ENCODE results near the gene TMA7B. TPM values are rescaled to one million over a fixed set of nuclear protein-coding genes. Genes with fewer than 3 reads are reported as not detected.

The TMA7B gene
- total RNA-seq, 1 donor = not detected

DNA sequence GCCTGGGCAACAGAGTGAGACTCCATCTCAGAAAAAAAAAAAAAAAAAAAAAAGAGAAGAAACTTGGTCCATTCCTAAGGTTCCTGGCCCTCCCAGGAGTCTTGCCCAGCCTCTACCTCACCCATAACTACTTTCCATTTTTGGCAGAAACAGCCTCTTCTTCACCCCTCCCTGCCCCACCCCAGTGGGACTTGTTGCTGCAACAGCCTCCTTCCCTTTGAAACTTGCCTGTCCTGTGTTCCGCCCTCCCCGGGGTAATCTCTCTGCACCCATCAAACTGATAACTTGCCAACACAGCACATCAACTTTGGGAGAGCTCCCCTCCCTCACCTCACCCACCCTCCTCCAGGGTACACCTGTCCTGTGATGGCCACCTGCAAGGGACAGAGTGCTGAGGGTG is 24.5 kb downstream of the TMA7B start:
- H3K27me3 ChIP-seq (ENCODE audit: insufficient read depth, low read length) = peaks cover 8% of the 10 kb centered on the region

DNA sequence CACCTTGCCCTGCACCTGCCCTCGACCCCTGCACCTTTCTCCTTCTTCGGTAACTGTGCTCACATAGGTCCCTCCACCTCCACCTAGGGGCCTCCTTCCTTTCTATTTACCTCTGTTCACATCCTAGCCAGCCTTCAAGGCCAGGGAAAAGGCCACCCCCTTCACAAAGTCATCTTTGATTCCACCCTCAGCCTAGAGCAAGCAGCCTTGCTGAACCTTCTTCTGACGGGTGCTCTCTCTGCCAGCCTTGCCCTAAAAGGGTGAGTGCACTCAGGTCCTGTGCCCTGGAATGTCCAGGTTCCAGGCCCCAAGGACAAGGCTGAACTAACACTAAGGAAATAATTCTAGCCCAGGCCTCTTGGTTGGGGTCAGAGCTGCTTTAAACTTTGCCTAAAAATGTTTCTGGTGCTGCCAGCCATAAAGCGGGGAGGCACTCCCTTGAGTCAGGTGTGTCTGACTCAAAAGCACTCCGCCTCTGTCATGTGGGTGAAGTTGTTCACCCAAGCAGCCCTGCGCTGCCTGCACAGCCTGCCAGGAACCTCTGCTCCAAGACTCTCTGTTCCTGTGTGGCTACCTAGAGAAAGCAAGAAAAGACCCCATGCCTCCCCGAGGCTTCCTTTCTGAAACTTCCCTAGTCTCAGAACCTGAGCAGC is 25.3 kb downstream of the TMA7B start:
- no peaks in the 10 kb centered on the region for H4K20me1 ChIP-seq (ENCODE audit: insufficient read depth, low read length)
- H3K36me3 ChIP-seq (ENCODE audit: insufficient read depth, low read length) = no peaks in the 10 kb centered on the region
- peak; percentile 47 for DNase-seq (ENCODE audit: insufficient read length, low spot score, missing footprints)
- H3K4me1 ChIP-seq (ENCODE audit: insufficient read depth, low read length) = no peaks in the 10 kb centered on the region
- H3K79me2 ChIP-seq (ENCODE audit: insufficient read depth, low read length) = no peaks in the 10 kb centered on the region
- no peak overlapping the region for H3K4me2 ChIP-seq (ENCODE audit: insufficient read depth, low read length)
- H3K27me3 ChIP-seq (ENCODE audit: insufficient read depth, low read length) = peaks cover 2% of the 10 kb centered on the region
- H3K4me3 ChIP-seq (ENCODE audit: insufficient read depth, low read length) = no peak overlapping the region
- H3K27ac ChIP-seq (ENCODE audit: low read depth, low read length) = no peak overlapping the region
- TF ChIP-seq, protein P1, sequence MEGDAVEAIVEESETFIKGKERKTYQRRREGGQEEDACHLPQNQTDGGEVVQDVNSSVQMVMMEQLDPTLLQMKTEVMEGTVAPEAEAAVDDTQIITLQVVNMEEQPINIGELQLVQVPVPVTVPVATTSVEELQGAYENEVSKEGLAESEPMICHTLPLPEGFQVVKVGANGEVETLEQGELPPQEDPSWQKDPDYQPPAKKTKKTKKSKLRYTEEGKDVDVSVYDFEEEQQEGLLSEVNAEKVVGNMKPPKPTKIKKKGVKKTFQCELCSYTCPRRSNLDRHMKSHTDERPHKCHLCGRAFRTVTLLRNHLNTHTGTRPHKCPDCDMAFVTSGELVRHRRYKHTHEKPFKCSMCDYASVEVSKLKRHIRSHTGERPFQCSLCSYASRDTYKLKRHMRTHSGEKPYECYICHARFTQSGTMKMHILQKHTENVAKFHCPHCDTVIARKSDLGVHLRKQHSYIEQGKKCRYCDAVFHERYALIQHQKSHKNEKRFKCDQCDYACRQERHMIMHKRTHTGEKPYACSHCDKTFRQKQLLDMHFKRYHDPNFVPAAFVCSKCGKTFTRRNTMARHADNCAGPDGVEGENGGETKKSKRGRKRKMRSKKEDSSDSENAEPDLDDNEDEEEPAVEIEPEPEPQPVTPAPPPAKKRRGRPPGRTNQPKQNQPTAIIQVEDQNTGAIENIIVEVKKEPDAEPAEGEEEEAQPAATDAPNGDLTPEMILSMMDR (IDR thresholded peaks at IDR 0.05; ENCODE audit: extremely low read depth, low read depth, low read length) = no peak
- no peak overlapping the region for H2AFZ ChIP-seq (ENCODE audit: low read length)
- H3K9me3 ChIP-seq (ENCODE audit: low read depth, low read length) = no peaks in the 10 kb centered on the region

More for the DNA sequence above, 24.5 kb downstream of the TMA7B start:
- H4K20me1 ChIP-seq (ENCODE audit: insufficient read depth, low read length) = no peaks in the 10 kb centered on the region
- H3K9me3 ChIP-seq (ENCODE audit: low read depth, low read length) = no peaks in the 10 kb centered on the region
- no peaks in the 10 kb centered on the region for H3K36me3 ChIP-seq (ENCODE audit: insufficient read depth, low read length)
- no peak overlapping the region for H2AFZ ChIP-seq (ENCODE audit: low read length)
- H3K4me1 ChIP-seq (ENCODE audit: insufficient read depth, low read length) = no peaks in the 10 kb centered on the region
- DNase-seq (ENCODE audit: insufficient read length, low spot score, missing footprints) = no peak
- TF ChIP-seq, protein P1 (IDR thresholded peaks at IDR 0.05; ENCODE audit: extremely low read depth, low read depth, low read length) = no peak
- no peak overlapping the region for H3K4me2 ChIP-seq (ENCODE audit: insufficient read depth, low read length)
- H3K79me2 ChIP-seq (ENCODE audit: insufficient read depth, low read length) = no peaks in the 10 kb centered on the region
- H3K27ac ChIP-seq (ENCODE audit: low read depth, low read length) = no peak overlapping the region
- H3K4me3 ChIP-seq (ENCODE audit: insufficient read depth, low read length) = no peak overlapping the region

DNA sequence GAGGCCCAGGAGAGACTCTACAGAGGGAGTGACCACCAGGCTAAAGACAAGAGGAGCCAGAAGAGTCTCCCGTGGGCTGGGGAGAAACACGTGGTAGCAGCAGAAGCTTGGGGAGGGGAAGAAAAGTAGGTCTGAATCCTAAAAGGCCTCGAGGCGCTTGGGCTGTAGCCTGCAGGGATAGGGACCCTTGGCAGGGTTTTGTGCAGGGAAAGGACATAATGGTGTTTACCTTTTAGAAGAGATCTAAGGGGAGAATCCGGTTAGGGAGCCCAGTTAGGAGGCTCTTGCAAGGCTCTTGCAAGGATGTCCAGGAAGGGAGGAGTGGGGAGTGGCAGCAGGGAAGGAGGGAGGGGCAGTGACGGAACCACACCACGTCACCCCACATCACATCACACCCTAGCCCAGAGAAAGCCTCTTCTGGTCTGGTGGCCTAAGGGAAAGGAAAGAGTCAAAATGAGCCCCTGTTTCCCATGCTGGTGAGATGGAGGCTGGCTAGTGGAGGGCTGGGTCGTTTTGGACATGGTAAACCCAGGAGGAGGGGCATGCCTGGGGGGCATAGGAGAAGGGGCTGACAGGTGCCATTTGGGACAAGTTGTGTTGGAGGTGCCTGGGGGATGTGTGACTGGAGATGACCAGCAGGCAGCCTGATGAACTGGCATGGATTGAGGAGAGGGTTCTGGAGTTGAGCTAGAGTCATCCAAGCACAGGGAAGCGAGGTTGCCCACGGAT is 28.4 kb downstream of the TMA7B start:
- Histone ChIP-seq H3K4me3 (ENCODE audit: insufficient read depth, low read length) (no peak overlapping the region), H3K4me1 (ENCODE audit: insufficient read depth, low read length) (no peaks in the 10 kb centered on the region), H3K27ac (ENCODE audit: low read depth, low read length) (no peak overlapping the region), H3K9me3 (ENCODE audit: low read depth, low read length) (no peaks in the 10 kb centered on the region), H3K79me2 (ENCODE audit: insufficient read depth, low read length) (no peaks in the 10 kb centered on the region), H3K27me3 (ENCODE audit: insufficient read depth, low read length) (peaks cover 11% of the 10 kb centered on the region), H3K4me2 (ENCODE audit: insufficient read depth, low read length) (no peak overlapping the region), H4K20me1 (ENCODE audit: insufficient read depth, low read length) (no peaks in the 10 kb centered on the region), H3K36me3 (ENCODE audit: insufficient read depth, low read length) (no peaks in the 10 kb centered on the region), H2AFZ (ENCODE audit: low read length) (no peak overlapping the region)
- DNase-seq (ENCODE audit: insufficient read length, low spot score, missing footprints) = peak; percentile 68
- TF ChIP-seq, protein P1 (IDR thresholded peaks at IDR 0.05; ENCODE audit: extremely low read depth, low read depth, low read length) = no peak

DNA sequence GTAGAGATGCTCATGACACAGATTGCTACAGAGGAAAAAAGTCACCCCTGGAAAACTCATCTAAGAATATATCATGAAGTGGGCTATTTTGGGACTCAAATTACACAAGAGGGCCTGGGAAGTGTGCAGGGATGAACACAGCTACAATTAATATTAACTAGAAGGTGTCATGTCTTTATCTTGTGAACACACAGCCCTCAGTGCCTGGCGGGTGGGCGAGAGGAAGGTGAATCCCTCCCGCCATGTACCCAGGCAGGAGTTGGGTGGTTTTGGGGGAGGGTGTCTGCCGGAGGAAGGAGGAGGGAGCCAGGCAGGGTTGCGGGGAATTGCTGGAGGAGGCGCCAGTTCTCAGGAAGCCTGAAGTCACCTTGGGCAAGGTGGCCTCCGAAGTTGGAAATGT is 29.4 kb downstream of the TMA7B start:
- Histone ChIP-seq H3K27me3 (ENCODE audit: insufficient read depth, low read length) (peaks cover 21% of the 10 kb centered on the region), H3K79me2 (ENCODE audit: insufficient read depth, low read length) (no peaks in the 10 kb centered on the region), H3K27ac (ENCODE audit: low read depth, low read length) (no peak overlapping the region), H3K9me3 (ENCODE audit: low read depth, low read length) (no peaks in the 10 kb centered on the region), H3K4me2 (ENCODE audit: insufficient read depth, low read length) (no peak overlapping the region), H3K36me3 (ENCODE audit: insufficient read depth, low read length) (no peaks in the 10 kb centered on the region), H2AFZ (ENCODE audit: low read length) (no peak overlapping the region), H4K20me1 (ENCODE audit: insufficient read depth, low read length) (no peaks in the 10 kb centered on the region), H3K4me1 (ENCODE audit: insufficient read depth, low read length) (no peaks in the 10 kb centered on the region), H3K4me3 (ENCODE audit: insufficient read depth, low read length) (no peak overlapping the region)
- TF ChIP-seq, protein P1 (IDR thresholded peaks at IDR 0.05; ENCODE audit: extremely low read depth, low read depth, low read length) = no peak
- peak; percentile 18 for DNase-seq (ENCODE audit: insufficient read length, low spot score, missing footprints)

Data from osteoblast (primary cell).